Erythroblast (primary cell): ENCODE data around the gene PFN3.

ENCODE experiments used
- GATA1 ChIP-seq: IDR thresholded peaks from 2 replicates; pipeline ENCODE4 v1.6.1; 2011; ENCODE audit warnings: low read depth, mild to moderate bottlenecking, control low read depth, low read length, moderate library complexity
- POLR2A ChIP-seq: IDR thresholded peaks from 2 replicates; pipeline ENCODE4 v1.6.1; 2011; ENCODE audit warnings: mild to moderate bottlenecking, low read length

DNA sequence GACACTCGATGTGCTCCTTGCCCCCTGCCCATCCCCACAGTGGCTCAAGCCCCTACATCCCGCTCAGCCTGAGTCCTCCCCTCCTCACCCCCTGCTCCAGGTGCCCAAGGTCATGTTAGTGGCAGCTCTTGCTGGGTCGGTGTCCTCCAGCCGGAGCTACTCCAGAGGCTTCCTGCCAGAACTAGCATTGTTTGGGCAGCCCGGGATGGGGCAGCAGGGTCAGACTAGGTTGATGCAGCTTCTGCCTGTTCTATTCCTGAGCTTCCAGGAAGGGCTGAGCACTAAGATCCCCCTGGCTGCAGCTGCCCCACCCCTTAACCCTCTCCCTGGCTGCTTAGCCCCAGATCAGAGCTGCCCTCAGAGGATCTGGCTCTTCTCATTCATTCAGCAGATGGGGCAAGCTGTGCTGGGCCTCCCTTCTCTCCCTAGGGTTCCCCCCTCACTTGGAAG lies 42.1 kb downstream of the PFN3 start:
- TF ChIP-seq POLR2A, result peak; percentile 8
- TF ChIP-seq GATA1, result no peak
